K562 (cell line): ENCODE measurements around the gene RERE. TPM values are rescaled to one million over a fixed set of nuclear protein-coding genes. Genes with fewer than 3 reads are reported as not detected.

Source experiments
- ATAC-seq: fragments of 200-7000 bp; cut with Tn5 transposase; 3 replicates; pipeline ENCODE4 v1.9.1; 2020; ENCODE audit warnings: moderate library complexity
- BruUV-seq: library from RNA; stranded (reverse); fragments of 400-500 nt; replicated peaks from 2 replicates; lab custom pipeline; 2021; lab: Mats Ljungman, UMichigan
- CTCF ChIA-PET: fragments of 300-600 bp; formaldehyde crosslinking; extraction: SDS; loops from one replicate; lab custom pipeline; 2021; ENCODE audit warnings: low intra/inter-chr PET ratio; lab: Yijun Ruan, JAX
- POLR2A ChIA-PET: fragments of 300-600, 350-650 bp; sonication (Branson Sonifier 250); formaldehyde crosslinking; extraction: SDS; loops from one replicate; lab custom pipeline; 2021; ENCODE audit warnings: antibody characterized with exemption, inconsistent platforms; lab: Yijun Ruan, JAX
- DNase-seq, 4 experiments: peaks; one replicate each; pipeline versions ENCODE4 v3.0.0 to v3.0.0-alpha.2; 2011 to 2018; ENCODE audit warnings: low spot score in 3 of 4, mixed read lengths in 3 of 4; ENCODE audit errors: extremely low read depth in 1 of 4
- FAIRE-seq: peaks from 2 replicates; lab custom pipeline; 2011; peaks lifted over from hg19 to GRCh38; lab: Jason Lieb, UNC
- H2AFZ ChIP-seq: 2 replicates; pipeline ENCODE4 v1.6.0; 2011; ENCODE audit warnings: low read depth, low read length, control low read depth, inconsistent platforms
- H3K27ac ChIP-seq: fragments of 200-600 bp; 3 replicates; pipeline ENCODE4 v1.8.0; 2011; ENCODE audit warnings: low read depth, mild to moderate bottlenecking, control low read depth, inconsistent platforms, low read length, moderate library complexity, mixed read lengths; ENCODE audit errors: extremely low read depth
- H3K27me3 ChIP-seq, 2 experiments: fragments of 300-600 bp in 1 of 2; 2 replicates in 1 of 2; 3 replicates in 1 of 2; pipeline versions ENCODE4 v1.6.0 to v1.8.0; 2011; ENCODE audit warnings: inconsistent platforms in 2 of 2, low read length in 2 of 2, mild to moderate bottlenecking in 1 of 2, mixed read lengths in 1 of 2, moderate library complexity in 1 of 2; ENCODE audit not compliant: control insufficient read depth in 2 of 2, insufficient read depth in 2 of 2
- H3K36me3 ChIP-seq: fragments of 300-600 bp; 3 replicates; pipeline ENCODE4 v1.8.0; 2011; ENCODE audit warnings: mild to moderate bottlenecking, low read length, inconsistent platforms; ENCODE audit not compliant: control insufficient read depth, insufficient read depth
- H3K4me1 ChIP-seq, 2 experiments: fragments of 200-600 bp in 1 of 2; replicated peaks in 1 of 2; 2 replicates in 1 of 2; 3 replicates in 1 of 2; pipeline versions ENCODE4 v1.5.1 to v1.8.0; 2011; ENCODE audit warnings: inconsistent platforms in 2 of 2, low read length in 2 of 2, mild to moderate bottlenecking in 1 of 2, mixed read lengths in 1 of 2, moderate library complexity in 1 of 2; ENCODE audit not compliant: control insufficient read depth in 2 of 2, insufficient read depth in 2 of 2
- H3K4me2 ChIP-seq: 2 replicates; pipeline ENCODE4 v1.6.1; 2011; ENCODE audit warnings: low read length, control low read depth, inconsistent platforms, mixed read lengths; ENCODE audit not compliant: insufficient read depth
- H3K4me3 ChIP-seq: fragments of 200-600 bp; sonication (generic), shearing (Covaris generic); 2 replicates; pipeline ENCODE4 v1.5.1; 2016; ENCODE audit warnings: control low read depth, inconsistent platforms
- H3K79me2 ChIP-seq: fragments of 200-600 bp; 3 replicates; pipeline ENCODE4 v1.8.0; 2011; ENCODE audit warnings: low read length, inconsistent platforms; ENCODE audit not compliant: control insufficient read depth, insufficient read depth
- H3K9ac ChIP-seq, 2 experiments: 2 replicates each; pipeline versions ENCODE4 v1.6.0 to v1.6.1; 2011; ENCODE audit warnings: low read depth in 2 of 2, low read length in 2 of 2, control low read depth in 1 of 2, inconsistent platforms in 1 of 2, mild to moderate bottlenecking in 1 of 2, mixed read lengths in 1 of 2; ENCODE audit not compliant: insufficient read depth in 1 of 2
- H3K9me1 ChIP-seq: one replicate; pipeline ENCODE4 v1.6.0; 2011; ENCODE audit warnings: inconsistent platforms, mild to moderate bottlenecking, low read length, moderate library complexity; ENCODE audit not compliant: control insufficient read depth, insufficient read depth
- H3K9me3 ChIP-seq: replicated peaks from 2 replicates; pipeline ENCODE4 v1.5.1; 2011; ENCODE audit warnings: low read depth, low read length, inconsistent platforms; ENCODE audit not compliant: control insufficient read depth, insufficient read depth
- H4K20me1 ChIP-seq: replicated peaks from 2 replicates; pipeline ENCODE4 v1.6.1; 2011; ENCODE audit warnings: low read length, inconsistent platforms, mixed read lengths; ENCODE audit not compliant: control insufficient read depth, insufficient read depth
- CREBBP ChIP-seq: IDR thresholded peaks from one replicate; pipeline ENCODE4 v1.6.1; 2012; ENCODE audit warnings: low read depth, mild to moderate bottlenecking, control low read depth, inconsistent platforms, low read length
- JUN ChIP-seq, 2 experiments: sonication (generic) in 1 of 2; formaldehyde crosslinking in 1 of 2; IDR thresholded peaks; 2 replicates each; pipeline versions ENCODE4 v1.6.1 to v1.8.0; 2012 to 2022; ENCODE audit warnings: borderline replicate concordance in 2 of 2, mild to moderate bottlenecking in 2 of 2, improper control_type of control experiment in 1 of 2, low read depth in 1 of 2, low read length in 1 of 2, missing genetic modification reagents in 1 of 2
- JUND ChIP-seq, 2 experiments: IDR thresholded peaks; 2 replicates in 1 of 2; 3 replicates in 1 of 2; pipeline ENCODE4 v1.6.1; 2011; ENCODE audit warnings: borderline replicate concordance in 2 of 2, low read depth in 2 of 2, low read length in 2 of 2, improper control_type of control experiment in 1 of 2, missing biosample characterization in 1 of 2, missing genetic modification characterization in 1 of 2, missing genetic modification reagents in 1 of 2
- MYC ChIP-seq, 2 experiments: fragments of 250-450 bp in 1 of 2; sonication (Bioruptor Pico) in 1 of 2; IDR thresholded peaks; 2 replicates each; pipeline versions ENCODE4 v1.5.1 to v1.6.1; 2012 to 2021; ENCODE audit warnings: low read depth in 2 of 2, borderline replicate concordance in 1 of 2, improper control_type of control experiment in 1 of 2, low read length in 1 of 2, mild to moderate bottlenecking in 1 of 2, moderate library complexity in 1 of 2
- NELFE ChIP-seq: IDR thresholded peaks from 2 replicates; pipeline ENCODE4 v1.6.1; 2011; ENCODE audit warnings: mild to moderate bottlenecking; ENCODE audit not compliant: insufficient read depth, insufficient read length
- RBM39 ChIP-seq: fragments of 200-400 bp; formaldehyde crosslinking; optimal IDR thresholded peaks from 2 replicates; pipeline ENCODE3; 2018; ENCODE audit warnings: low read depth, low read length
- SAP30 ChIP-seq: fragments of 200-600 bp; sonication (generic); IDR thresholded peaks from 2 replicates; pipeline ENCODE4 v1.6.1; 2012; ENCODE audit warnings: borderline replicate concordance, low read depth, mild to moderate bottlenecking, moderate library complexity, low read length, control low read depth, inconsistent platforms; ENCODE audit not compliant: insufficient read depth, poor library complexity, severe bottlenecking
- SMAD1 ChIP-seq: fragments of 150-350 bp; IDR thresholded peaks from 2 replicates; pipeline ENCODE4 v1.6.1; 2014; ENCODE audit warnings: low read length, low read depth; ENCODE audit not compliant: partially characterized antibody
- TAF15 ChIP-seq: fragments of 200-400 bp; formaldehyde crosslinking; IDR thresholded peaks from 2 replicates; pipeline ENCODE4 v1.6.1; 2017; ENCODE audit warnings: mild to moderate bottlenecking, low read depth, low read length, moderate library complexity
- XRCC5 ChIP-seq: fragments of 200-400 bp; formaldehyde crosslinking; IDR thresholded peaks from 2 replicates; pipeline ENCODE4 v1.6.1; 2017; ENCODE audit warnings: low read depth, mild to moderate bottlenecking, low read length
- ZNF311 ChIP-seq: fragments of 250-450 bp; sonication (Bioruptor Pico); IDR thresholded peaks from 2 replicates; pipeline ENCODE4 v1.4.0; 2020; ENCODE audit warnings: mild to moderate bottlenecking, moderate library complexity
- ZNF57 ChIP-seq: fragments of 450-650 bp; formaldehyde crosslinking; IDR thresholded peaks from 2 replicates; pipeline ENCODE4 v1.4.0; 2020; ENCODE audit warnings: mild to moderate bottlenecking, moderate library complexity
- WGBS: fragments of 100-300 bp; shearing (Covaris generic); methylation state at CpG from one replicate; pipeline ENCODE4 v1.1.6; 2016; ENCODE audit warnings: low coverage, mixed read lengths; ENCODE audit not compliant: insufficient coverage; ENCODE audit errors: missing lambda C conversion rate; 5-methylcytosine and 5-hydroxymethylcytosine counted together
- in situ Hi-C: fragments of 300-500 bp; cut with MboI; formaldehyde crosslinking; loops from 4 replicates; pipeline ENCODE4 v1.15.0; 2018; ENCODE audit warnings: inconsistent platforms, mixed read lengths
- intact Hi-C: fragments of 100-400 bp; cut with micrococcal nuclease; formaldehyde crosslinking; loops from 2 replicates; pipeline ENCODE4 v1.14.2; 2022
- polyA plus RNA-seq, 8 experiments: library from polyadenylated mRNA; depleted of rRNA in 4 of 8; stranded (reverse) in 5 of 8; unstranded in 3 of 8; fragments of >200 nt; fragmentation: Nextera tagmentation in 2 of 8; fragmentation: Illumina TruSeq in 1 of 8; extraction: Ambion mirVana in 2 of 8; extraction: Trizol in 1 of 8; gene quantifications; 2 replicates each; pipeline versions ENCODE4 v1.2.1 to v1.2.3, GENCODE V29; 2011 to 2014; ENCODE audit warnings: inconsistent platforms in 1 of 8, missing spikeins in 1 of 8
- total RNA-seq, 7 experiments: library from RNA; depleted of rRNA in 6 of 7; stranded (reverse); fragments of >200 nt in 6 of 7; fragmentation: Illumina TruSeq in 2 of 7; extraction: Trizol in 2 of 7; gene quantifications; 2 replicates each; pipeline versions ENCODE4 v1.2.1 to v1.2.3, GENCODE V29; 2011 to 2021; ENCODE audit warnings: low replicate concordance in 1 of 7
- TF ChIP-seq, protein P1 (sequence below): fragments of 250-450 bp; sonication (Bioruptor Pico); IDR thresholded peaks from 2 replicates; pipeline ENCODE4 v1.8.0; 2021; ENCODE audit warnings: mild to moderate bottlenecking, moderate library complexity
- TF ChIP-seq, protein P2 (sequence below): sonication (generic); formaldehyde crosslinking; IDR thresholded peaks from 2 replicates; pipeline ENCODE4 v1.8.0; 2023; ENCODE audit warnings: missing genetic modification reagents, mild to moderate bottlenecking, borderline replicate concordance

The RERE gene
- total and polyA plus RNA-seq, 9 of the 15 experiments (the other 6 are each of a cell fraction or from before 2014, with no cell fraction given): 3.0 to 51.5 (median 13.4) TPM

DNA sequence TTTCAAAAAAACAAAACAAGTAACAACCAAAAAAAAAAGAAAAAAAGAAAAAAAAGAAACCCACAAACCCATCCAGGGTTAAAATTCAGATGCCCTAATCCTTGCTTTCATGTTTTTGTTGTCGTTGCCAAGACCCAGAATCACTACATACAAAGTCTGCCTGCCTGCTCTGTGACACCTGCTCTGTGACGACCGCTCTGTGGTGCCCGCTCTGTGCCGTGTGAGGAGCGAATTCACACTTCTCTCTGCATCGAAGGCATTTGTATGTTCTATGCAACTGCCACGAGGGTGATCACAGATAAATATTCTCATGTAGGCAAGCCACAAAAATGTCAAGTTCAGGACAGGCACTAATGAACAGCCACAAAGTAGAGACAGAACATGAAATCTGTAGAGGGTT lies 321.0 kb downstream of the RERE start:
- H3K27me3 ChIP-seq: no peaks in the 10 kb centered on the region
- H3K79me2 ChIP-seq: no peaks in the 10 kb centered on the region
- DNase-seq (no peak), FAIRE-seq (no peak), ATAC-seq (no peak)
- no TSS peak for BruUV-seq
- intact Hi-C loops (no loop called here), in situ Hi-C loops (no loop called here)
- H4K20me1 ChIP-seq: no peaks in the 10 kb centered on the region
- no peak overlapping the region for H3K4me2 ChIP-seq
- no peak overlapping the region for H3K4me3 ChIP-seq
- H3K27ac ChIP-seq: no peak overlapping the region
- no peak overlapping the region for H2AFZ ChIP-seq
- 94% methylated on average over 8 of the region's 8 CpGs for WGBS
- ChIA-PET CTCF (no interaction called here), POLR2A (interaction anchor here (1.6 kb wide), 1 partner anchor 29 kb away, joined by 6 read pairs; no protein-coding TSS in a partner anchor)
- no peak overlapping the region for H3K9ac ChIP-seq
- peaks cover 50% of the 10 kb centered on the region for H3K36me3 ChIP-seq
- H3K9me1 ChIP-seq: no peaks in the 10 kb centered on the region
- no peaks in the 10 kb centered on the region for H3K9me3 ChIP-seq
- H3K4me1 ChIP-seq: no peaks in the 10 kb centered on the region; a peak in 1 of 5 replicates
- TF ChIP-seq CREBBP (no peak), XRCC5 (no peak), ZNF311 (CRISPR knock-in tag) (no peak), MYC (IDR thresholded peaks at IDR 0.05; ENCODE audit: low read depth, low read length) (no peak), MYC (CRISPR knock-in tag; IDR thresholded peaks at IDR 0.05; ENCODE audit: borderline replicate concordance, low read depth) (no peak), SAP30 (no peak), ZNF57 (no peak), NELFE (no peak), SMAD1 (no peak), JUND (IDR thresholded peaks at IDR 0.05; ENCODE audit: borderline replicate concordance, low read depth, low read length) (no peak), JUND (tag; IDR thresholded peaks at IDR 0.05; ENCODE audit: borderline replicate concordance, low read depth, low read length) (no peak), RBM39 (no peak), TAF15 (no peak), JUN (IDR thresholded peaks at IDR 0.05; ENCODE audit: borderline replicate concordance, low read depth, low read length) (no peak), JUN (CRISPR knock-in tag; IDR thresholded peaks at IDR 0.05; ENCODE audit: borderline replicate concordance) (no peak)
- TF ChIP-seq, protein P1, sequence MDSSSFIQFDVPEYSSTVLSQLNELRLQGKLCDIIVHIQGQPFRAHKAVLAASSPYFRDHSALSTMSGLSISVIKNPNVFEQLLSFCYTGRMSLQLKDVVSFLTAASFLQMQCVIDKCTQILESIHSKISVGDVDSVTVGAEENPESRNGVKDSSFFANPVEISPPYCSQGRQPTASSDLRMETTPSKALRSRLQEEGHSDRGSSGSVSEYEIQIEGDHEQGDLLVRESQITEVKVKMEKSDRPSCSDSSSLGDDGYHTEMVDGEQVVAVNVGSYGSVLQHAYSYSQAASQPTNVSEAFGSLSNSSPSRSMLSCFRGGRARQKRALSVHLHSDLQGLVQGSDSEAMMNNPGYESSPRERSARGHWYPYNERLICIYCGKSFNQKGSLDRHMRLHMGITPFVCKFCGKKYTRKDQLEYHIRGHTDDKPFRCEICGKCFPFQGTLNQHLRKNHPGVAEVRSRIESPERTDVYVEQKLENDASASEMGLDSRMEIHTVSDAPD (CRISPR knock-in tag): no peak
- TF ChIP-seq, protein P2, sequence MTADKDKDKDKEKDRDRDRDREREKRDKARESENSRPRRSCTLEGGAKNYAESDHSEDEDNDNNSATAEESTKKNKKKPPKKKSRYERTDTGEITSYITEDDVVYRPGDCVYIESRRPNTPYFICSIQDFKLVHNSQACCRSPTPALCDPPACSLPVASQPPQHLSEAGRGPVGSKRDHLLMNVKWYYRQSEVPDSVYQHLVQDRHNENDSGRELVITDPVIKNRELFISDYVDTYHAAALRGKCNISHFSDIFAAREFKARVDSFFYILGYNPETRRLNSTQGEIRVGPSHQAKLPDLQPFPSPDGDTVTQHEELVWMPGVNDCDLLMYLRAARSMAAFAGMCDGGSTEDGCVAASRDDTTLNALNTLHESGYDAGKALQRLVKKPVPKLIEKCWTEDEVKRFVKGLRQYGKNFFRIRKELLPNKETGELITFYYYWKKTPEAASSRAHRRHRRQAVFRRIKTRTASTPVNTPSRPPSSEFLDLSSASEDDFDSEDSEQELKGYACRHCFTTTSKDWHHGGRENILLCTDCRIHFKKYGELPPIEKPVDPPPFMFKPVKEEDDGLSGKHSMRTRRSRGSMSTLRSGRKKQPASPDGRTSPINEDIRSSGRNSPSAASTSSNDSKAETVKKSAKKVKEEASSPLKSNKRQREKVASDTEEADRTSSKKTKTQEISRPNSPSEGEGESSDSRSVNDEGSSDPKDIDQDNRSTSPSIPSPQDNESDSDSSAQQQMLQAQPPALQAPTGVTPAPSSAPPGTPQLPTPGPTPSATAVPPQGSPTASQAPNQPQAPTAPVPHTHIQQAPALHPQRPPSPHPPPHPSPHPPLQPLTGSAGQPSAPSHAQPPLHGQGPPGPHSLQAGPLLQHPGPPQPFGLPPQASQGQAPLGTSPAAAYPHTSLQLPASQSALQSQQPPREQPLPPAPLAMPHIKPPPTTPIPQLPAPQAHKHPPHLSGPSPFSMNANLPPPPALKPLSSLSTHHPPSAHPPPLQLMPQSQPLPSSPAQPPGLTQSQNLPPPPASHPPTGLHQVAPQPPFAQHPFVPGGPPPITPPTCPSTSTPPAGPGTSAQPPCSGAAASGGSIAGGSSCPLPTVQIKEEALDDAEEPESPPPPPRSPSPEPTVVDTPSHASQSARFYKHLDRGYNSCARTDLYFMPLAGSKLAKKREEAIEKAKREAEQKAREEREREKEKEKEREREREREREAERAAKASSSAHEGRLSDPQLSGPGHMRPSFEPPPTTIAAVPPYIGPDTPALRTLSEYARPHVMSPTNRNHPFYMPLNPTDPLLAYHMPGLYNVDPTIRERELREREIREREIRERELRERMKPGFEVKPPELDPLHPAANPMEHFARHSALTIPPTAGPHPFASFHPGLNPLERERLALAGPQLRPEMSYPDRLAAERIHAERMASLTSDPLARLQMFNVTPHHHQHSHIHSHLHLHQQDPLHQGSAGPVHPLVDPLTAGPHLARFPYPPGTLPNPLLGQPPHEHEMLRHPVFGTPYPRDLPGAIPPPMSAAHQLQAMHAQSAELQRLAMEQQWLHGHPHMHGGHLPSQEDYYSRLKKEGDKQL (CRISPR knock-in tag): no peak
